EH (cell line): ENCODE measurements around the gene RDH5.
"Not testable (repeated sequence)": the region's sequence is repeated elsewhere in the genome, so short reads cannot be mapped to it uniquely, and the experiment has no call there.

Experiments used
- DNase-seq: peaks from one replicate; pipeline ENCODE4 v3.0.0-alpha.2; 2015; ENCODE audit warnings: low read depth

Gene RDH5

GRCh38 chr12:55746174-55746912 lies 26.1 kb downstream of the RDH5 start:
- DNase-seq = no peak

GRCh38 chr12:55746913-55747231 lies 26.7 kb downstream of the RDH5 start:
- no peak for DNase-seq

GRCh38 chr12:55748230-55748993 lies 28.2 kb downstream of the RDH5 start:
- no peak for DNase-seq

- DNase-seq = peak; percentile 46
Observed at GRCh38 chr12:55755246-55755645, 35.1 kb downstream of the RDH5 start.

GRCh38 chr12:55757701-55758100 lies 37.5 kb downstream of the RDH5 start:
- no peak for DNase-seq

- not testable (repeated sequence) for DNase-seq
Observed at GRCh38 chr12:55758575-55758974, 38.4 kb downstream of the RDH5 start.

- no peak for DNase-seq
Observed at GRCh38 chr12:55760663-55761062, 40.5 kb downstream of the RDH5 start.

GRCh38 chr12:55762646-55763045 lies 42.5 kb downstream of the RDH5 start:
- DNase-seq = no peak

GRCh38 chr12:55765736-55766290 lies 45.6 kb downstream of the RDH5 start:
- no peak for DNase-seq

- DNase-seq = no peak
Observed at GRCh38 chr12:55767156-55767555, 47.0 kb downstream of the RDH5 start.

GRCh38 chr12:55771736-55772135 lies 51.5 kb downstream of the RDH5 start:
- no peak for DNase-seq
